ENCODE results near the gene TIMP2.

The TIMP2 gene

GRCh38 chr17:78862073-78863023, 62.8 kb downstream of the TIMP2 start:
- no peak for DNase-seq

GRCh38 chr17:78861229-78861628, 64.0 kb downstream of the TIMP2 start:
- DNase-seq: no peak

- DNase-seq: no peak
Measured at GRCh38 chr17:78859051-78859450, 66.1 kb downstream of the TIMP2 start.

GRCh38 chr17:78857266-78857665, 67.9 kb downstream of the TIMP2 start:
- DNase-seq: no peak

- DNase-seq: no peak
Measured at GRCh38 chr17:78855561-78856165, 69.5 kb downstream of the TIMP2 start.

GRCh38 chr17:78854508-78854907, 70.7 kb downstream of the TIMP2 start:
- no peak for DNase-seq

GRCh38 chr17:78853926-78854394, 71.2 kb downstream of the TIMP2 start:
- no peak for DNase-seq

GRCh38 chr17:78852709-78853121, 72.5 kb downstream of the TIMP2 start:
- DNase-seq: no peak

GRCh38 chr17:78849026-78849425, 76.2 kb downstream of the TIMP2 start:
- DNase-seq: no peak

GRCh38 chr17:78847052-78847451, 78.1 kb downstream of the TIMP2 start:
- DNase-seq: no peak

- no peak for DNase-seq
Measured at GRCh38 chr17:78844301-78845005, 80.7 kb downstream of the TIMP2 start.

GRCh38 chr17:78842881-78843565, 82.2 kb downstream of the TIMP2 start:
- peak; percentile 46 for DNase-seq

- peak; percentile 100 for DNase-seq
Measured at GRCh38 chr17:78840780-78841611, 84.2 kb downstream of the TIMP2 start, which contains the start of gene USP36. Gene USP36 (minus strand): TSS chr17:78840814. CDS start chr17:78836363, 4,451 bp downstream.

- no peak for DNase-seq
Measured at GRCh38 chr17:78840530-78840779, 84.7 kb downstream of the TIMP2 start.

- peak; percentile 51 for DNase-seq
Measured at GRCh38 chr17:78839762-78840529, 85.2 kb downstream of the TIMP2 start.

- no peak for DNase-seq
Measured at GRCh38 chr17:78839235-78839761, 85.9 kb downstream of the TIMP2 start.

- DNase-seq: no peak
Measured at GRCh38 chr17:78838574-78839005, 86.6 kb downstream of the TIMP2 start.

GRCh38 chr17:78836420-78837021, 88.7 kb downstream of the TIMP2 start:
- no peak for DNase-seq

- no peak for DNase-seq
Measured at GRCh38 chr17:78834571-78834970, 90.6 kb downstream of the TIMP2 start.

- no peak for DNase-seq
Measured at GRCh38 chr17:78832541-78832810, 92.7 kb downstream of the TIMP2 start.
